GM12892 (cell line): Measurements from ENCODE around the gene TYW1.
"Not testable (repeated sequence)": the region's sequence is repeated elsewhere in the genome, so short reads cannot be mapped to it uniquely, and the experiment has no call there.

ENCODE experiments used
- POLR2A ChIP-seq: IDR thresholded peaks from 2 replicates; pipeline ENCODE4 v1.6.1; 2011; ENCODE audit warnings: low read depth, low read length, control low read depth
- TAF1 ChIP-seq: IDR thresholded peaks from 2 replicates; pipeline ENCODE4 v1.6.1; 2011; ENCODE audit warnings: low read depth, mild to moderate bottlenecking, control low read depth, low read length, borderline replicate concordance

- TF ChIP-seq POLR2A, TAF1: not testable (repeated sequence)
Measured at GRCh38 chr7:67137489-67137888, 140.9 kb downstream of the TYW1 start.
